Nucleus accumbens (tissue), 56 donors: Measurements from ENCODE around the gene DMRTC2.

Experiments used
- DNase-seq, 56 donors: peaks; one replicate each; lab custom pipeline; 2025; lab: John Stamatoyannopoulos, UW

DMRTC2 gene

GRCh38 chr19:41845001-41845050 is at the start of gene DMRTC2:
Gene DMRTC2, plus strand, starts transcription at chr19:41845042. Its CDS starts 2,387 bp downstream, at chr19:41847429.
- DNase-seq: no peak

- DNase-seq: no peak
These were observed 48.5 kb upstream of the DMRTC2 start, which contains the start of gene CEACAM3 for GRCh38 chr19:41796362-41796761. Gene CEACAM3, plus strand, starts transcription at chr19:41796587. Its CDS starts 91 bp downstream, at chr19:41796678.

DNA sequence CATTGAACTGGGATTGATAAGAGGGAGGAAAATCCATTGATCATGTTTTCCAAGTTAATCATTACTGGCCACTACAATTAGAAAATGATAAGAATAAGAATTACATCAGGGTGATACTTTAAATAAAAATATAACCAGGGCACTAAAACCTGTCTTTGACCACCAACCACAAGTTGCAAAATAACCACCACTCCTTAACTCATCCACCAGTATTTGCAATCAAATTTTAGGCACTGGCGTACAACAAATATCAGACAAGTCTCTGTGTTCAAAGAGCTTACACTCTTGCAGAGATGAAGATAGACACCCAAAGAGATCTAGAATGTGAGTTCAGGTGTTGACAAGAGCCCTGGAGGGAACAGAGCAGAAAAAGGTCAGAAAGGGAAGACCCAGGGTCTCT is 47.9 kb upstream of the DMRTC2 start:
- no peak for DNase-seq

DNA sequence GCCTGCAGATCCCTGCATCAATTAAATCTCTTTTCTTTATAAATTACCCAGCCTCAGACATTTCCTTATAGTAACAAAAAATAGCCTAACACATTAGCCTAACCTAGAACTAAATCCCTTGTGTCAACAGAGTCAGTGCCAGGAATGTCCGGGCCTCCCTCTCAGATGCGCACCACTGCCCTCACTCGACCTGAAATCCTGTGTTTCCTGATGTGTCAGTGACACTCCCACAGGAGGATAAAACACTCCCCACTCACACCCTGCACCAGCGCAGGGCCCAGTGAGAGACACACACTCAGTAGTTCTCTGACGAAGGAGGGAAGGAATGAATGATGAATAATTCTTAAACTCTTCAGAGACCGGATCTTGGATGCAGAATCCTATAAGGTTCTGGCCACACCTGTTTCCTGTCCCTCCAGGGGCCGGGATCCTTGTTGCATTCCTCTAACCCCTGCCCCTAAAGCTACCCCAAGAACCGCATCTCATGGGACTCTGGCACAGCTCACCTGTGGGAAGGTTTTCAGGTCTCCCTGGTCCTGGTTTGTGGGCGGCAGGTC is 45.3 kb upstream of the DMRTC2 start:
- no peak for DNase-seq

DNA sequence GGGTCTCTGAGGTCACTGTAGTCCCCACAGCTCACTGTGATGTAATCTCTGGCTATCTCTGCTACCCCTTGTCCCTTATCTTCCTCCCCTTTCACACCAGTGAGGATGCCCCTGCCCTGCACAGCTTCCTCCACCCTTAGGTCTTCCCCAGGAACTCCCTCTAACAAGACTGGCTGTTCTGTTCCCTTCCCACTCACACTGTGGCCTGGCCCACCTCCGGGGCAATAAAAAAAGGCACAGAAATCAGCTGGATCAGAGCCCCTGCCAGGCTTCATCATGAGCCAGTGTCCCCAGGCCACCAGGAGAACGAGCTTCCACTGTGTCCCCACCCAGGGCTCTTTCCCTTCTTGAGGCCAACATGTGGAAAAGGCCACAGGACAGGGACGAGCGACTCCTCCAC is 43.8 kb upstream of the DMRTC2 start:
- no peak for DNase-seq

DNA sequence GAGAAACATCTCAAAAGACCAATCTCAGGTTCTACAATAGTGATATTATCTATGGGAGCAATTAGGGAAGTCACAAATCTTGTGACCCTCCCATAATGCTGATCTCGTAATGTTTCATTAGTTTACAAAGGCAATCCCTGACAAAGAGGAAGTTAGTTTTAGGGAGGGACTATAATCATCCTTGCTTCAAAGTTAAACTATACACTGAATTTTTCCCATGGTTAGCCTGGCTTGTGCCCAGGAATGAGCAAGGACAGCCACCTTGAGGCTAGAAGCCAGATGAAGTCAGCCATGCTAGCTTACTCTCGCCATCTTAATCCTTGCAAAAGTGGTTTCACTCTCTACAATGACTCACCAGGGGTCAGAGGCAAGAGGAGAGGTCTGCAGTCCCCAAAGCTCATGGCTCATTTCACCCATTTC is 43.0 kb upstream of the DMRTC2 start:
- DNase-seq: no peak

- DNase-seq: no peak
These were observed 42.1 kb upstream of the DMRTC2 start for GRCh38 chr19:41802770-41803169.

GRCh38 chr19:41804336-41804735 is 40.5 kb upstream of the DMRTC2 start:
- no peak for DNase-seq

GRCh38 chr19:41807176-41807575 is 37.7 kb upstream of the DMRTC2 start:
- DNase-seq: no peak

DNA sequence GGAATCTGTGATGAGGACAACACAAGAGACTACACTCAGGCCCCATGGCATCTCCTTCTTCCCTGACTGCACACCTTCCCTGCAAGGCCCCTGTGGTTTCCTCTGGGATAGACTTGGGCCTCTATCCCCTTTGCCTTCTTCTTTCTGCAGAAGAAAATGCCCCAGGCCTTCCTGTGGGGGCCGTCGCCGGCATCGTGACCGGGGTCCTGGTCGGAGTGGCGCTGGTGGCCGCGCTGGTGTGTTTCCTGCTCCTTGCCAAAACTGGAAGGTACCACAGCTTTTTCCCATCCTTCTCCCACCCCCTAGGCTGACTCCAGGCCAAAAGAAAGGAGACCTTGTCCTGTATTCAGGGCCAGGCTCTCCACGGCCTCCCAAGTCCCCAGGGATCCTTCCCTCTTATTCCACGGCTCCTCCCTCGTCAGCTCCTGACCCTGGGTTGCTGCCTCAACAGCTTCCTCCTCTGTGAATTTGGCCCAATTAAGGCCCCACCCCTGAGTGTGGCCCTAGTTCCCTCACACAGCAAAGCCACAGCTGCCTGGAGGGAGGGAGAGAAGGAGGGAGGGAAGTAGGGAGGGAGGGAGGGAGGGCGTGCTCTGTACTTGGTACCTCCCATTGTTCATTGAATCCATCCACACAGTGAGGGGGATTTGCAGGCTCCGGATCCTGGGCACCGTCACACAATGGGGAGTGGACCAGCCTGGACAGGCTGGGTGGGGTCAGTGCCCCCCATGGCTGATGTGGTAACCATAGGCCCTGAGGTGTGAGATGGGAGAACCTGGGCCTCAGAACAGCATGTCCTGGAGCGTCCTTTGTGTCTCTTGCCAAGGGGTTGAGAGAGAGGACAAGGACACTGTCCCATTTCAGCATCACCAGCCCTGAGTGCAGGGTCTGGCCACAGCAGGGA is 35.9 kb upstream of the DMRTC2 start:
- DNase-seq: no peak

- DNase-seq: no peak
These were observed 34.5 kb upstream of the DMRTC2 start for GRCh38 chr19:41810301-41810700.

DNA sequence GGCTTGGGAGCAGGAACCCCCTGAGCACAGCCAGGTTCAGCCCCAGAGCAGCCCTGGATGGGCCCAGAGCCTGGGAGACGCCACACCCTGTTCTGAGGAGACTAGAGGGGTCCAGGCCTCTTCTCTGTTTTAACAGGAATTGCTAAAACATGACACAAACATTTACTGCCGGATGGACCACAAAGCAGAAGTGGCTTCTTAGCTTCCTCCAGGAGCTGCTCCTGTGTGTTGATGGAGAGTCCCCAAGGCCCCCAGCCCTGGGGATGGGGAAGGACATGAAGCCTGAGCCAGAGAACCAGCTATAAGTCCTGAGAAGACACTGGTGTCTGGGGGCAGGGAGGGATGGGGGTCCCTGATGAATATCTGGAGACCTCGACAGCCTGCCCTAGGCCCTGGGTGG is 33.8 kb upstream of the DMRTC2 start:
- peak in 6 of 56 donors; percentile 3 to 21 (median 10) for DNase-seq

DNA sequence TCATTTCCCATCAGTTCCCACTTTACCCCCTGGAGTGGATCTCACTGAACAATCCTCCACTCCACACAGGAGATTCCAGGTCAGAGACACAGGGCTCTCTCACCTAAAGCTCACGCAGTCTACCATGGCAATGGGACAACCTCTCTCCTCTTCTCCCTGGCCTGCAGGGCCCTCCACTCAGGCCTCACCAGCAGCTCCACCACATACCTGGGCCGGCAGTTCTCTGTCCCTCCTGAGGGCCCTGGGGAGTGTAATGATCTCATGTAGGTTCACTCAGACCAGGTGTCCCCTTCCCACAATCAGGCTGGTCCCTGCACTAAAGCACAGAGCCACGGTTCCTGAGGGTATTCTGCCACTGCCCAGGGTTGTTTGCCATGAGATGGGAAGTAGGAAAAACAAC is 32.9 kb upstream of the DMRTC2 start:
- DNase-seq: no peak

DNA sequence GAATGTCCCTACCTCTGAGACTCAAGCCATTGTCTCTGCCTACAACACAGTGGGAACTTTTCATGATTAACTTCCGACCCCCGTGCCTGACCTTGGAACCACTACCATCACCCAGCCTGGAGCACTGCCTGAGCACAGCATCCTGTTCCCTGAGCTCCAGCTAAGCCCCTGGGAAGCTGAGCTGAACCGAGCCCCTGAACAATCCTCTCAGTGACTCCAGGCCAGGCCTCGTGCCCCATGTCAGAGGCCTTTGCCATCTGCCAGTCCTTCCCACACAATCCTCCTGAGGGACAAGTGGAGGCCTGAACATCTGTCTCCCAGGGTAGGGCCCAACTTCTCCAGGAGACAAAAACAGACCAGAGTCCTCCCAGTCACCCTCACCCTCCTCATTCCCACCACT is 30.9 kb upstream of the DMRTC2 start:
- DNase-seq: no peak

DNA sequence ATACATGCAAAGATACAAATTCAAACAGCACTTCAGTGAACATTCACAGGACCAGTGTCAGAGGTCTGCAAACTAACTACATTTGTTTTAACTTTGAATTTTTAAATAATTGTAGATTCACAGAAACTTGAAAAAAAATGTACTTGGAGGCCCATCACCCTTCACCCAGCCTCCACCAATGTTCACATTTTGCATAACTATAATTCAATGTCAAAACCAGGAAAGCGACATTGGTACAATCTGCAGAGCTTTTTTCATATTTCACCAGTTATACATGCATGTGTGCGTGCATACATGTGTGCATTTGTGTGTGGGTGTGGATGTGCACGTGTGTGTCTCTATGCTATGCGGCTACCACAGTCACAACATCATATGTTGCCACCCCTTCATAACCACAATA is 29.5 kb upstream of the DMRTC2 start:
- no peak for DNase-seq

DNA sequence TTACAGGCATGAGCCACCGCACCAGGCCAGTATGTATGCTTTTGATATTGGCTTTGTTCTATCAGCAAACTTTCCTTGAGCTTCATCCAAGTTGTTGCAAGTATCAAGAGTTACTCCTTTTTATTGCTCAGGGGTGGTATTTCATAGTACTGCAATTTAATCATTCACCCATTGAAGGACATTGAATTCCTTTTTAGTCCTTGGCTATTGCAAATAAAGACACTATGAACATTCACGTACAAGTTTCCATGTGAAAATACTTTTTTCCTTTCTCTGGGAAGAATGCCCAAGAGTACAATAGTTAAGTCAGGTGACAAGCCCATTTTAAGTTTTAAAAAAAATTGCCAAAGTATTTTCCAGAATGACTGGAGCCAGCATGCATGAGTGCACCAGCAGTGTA is 28.1 kb upstream of the DMRTC2 start:
- no peak for DNase-seq

DNA sequence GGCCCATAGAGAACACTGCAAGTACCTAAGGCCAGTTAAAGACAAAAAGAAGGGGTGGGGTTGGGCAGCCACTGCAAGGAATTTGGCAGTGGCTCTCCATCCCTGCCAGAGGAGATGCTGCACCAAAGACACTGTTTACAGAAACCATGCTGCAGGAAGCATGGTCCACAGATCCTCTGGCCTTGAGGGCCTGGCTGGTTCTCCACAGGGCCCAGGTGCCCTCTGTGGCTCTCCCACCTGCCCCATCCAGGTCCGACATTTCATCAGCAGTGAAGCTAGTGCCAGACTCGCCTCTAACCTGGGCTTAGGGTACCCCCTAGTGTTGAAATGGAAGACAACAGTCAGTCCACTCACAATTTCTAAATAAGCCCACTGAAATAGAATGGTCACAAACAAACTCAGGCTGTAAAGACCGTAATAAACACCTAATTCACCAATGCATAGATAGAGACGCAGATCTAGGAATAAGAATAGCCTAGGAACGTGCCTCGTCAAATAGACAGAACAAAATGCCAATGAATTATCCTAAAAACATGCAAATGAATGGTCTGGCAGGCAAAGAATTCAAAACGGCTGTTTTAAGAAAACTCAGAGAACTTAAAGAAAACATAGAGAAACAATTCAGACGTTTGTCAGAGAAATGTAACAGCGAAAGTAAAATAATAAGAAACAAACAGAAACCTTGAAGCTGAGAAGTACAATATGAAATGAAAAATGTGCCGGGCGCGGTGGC is 23.7 kb upstream of the DMRTC2 start:
- peak in 7 of 56 donors; percentile 0 to 7 (median 3) for DNase-seq

DNA sequence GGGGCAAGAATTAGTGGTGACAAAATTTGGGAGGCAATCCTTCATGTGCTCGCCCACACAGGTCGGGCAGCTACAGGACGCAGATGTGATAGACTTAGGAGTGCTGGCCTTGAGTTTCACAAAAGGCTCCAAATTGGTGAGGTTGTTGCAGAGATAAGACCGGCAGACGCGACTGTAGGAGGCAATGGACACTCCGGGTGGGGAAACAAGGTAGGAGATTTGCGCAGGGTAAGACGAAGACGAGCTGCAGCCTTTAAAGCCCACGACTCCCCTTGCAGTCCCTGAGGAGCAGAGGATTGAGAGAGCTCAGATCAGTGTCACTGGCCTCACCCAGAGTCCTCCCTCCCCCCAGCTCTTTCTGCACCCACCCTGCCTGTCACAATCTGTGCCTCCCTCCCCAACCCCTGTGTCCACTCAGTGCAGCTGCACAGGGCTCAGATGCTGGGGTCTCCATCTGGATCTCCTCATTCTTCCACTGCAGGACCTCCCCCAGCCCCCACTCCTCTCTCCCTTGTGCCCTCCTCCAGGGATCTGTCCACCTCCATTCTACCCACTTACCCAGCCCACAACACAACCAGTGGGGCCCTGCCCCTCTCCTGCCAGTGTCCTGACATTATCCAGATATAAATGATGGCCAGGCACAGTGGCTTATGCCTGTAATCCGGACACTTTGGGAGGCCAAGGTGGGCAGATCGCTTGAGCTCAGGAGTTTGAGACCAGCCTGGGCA is 6.7 kb upstream of the DMRTC2 start:
- DNase-seq: no peak

DNA sequence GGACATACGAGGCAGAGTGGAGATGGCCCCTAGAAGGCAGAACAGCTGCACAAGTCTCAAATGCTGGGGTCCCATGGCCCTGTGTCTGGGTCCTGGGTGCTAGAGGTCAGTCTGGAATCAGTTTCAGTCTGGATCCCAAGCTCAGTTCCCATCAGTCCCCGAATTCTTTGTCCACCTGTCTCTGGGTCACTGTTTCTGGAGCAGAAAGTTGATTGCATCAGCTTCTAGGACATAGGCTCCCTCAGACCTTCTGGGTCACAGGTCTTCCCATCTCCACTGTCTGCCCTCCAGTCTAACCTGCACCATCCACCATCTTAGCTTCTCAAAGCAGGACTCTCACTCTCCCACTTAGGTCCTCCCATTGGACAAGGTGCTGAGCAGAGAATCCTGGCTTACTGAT is 5.6 kb upstream of the DMRTC2 start:
- DNase-seq: no peak

- DNase-seq: no peak
These were observed 1.5 kb upstream of the DMRTC2 start for GRCh38 chr19:41843371-41843770.

DNA sequence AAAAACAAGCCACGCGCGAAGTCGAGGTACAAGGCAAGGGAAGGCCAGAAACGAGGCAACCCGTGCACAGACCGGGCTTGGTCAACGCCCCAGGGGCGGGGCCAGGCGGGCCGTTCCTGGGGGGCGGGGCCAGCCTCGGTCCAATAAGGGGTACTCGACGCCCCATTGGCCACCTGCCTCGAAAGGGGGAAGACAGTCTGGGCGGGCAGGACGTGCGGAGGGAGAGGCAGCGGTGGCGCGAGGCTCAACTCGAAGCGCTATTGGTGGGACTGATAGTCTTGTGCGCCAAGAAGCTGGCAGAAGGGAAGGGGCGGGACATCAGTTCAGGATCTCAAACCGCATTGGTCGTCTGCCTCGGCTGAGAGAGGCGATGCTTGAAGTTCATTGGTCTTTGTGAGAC is 241 bp upstream of the DMRTC2 start, which contains the start of gene LYPD4:
LYPD4 (minus strand) TSS at position 83 of the 400 bp plus-strand sequence. CDS start 5,398 bp downstream, outside the sequence.
- DNase-seq: no peak
